Gastroesophageal sphincter (tissue), 3 donors: Measurements from ENCODE around the gene THSD4.

Source experiments
- CTCF ChIP-seq, 4 experiments: fragments of 200-600 bp in 2 of 4; fragments of 450-650 bp in 2 of 4; sonication (generic) in 1 of 4; IDR thresholded peaks; one replicate each; pipeline ENCODE4 v1.5.1; 2017 to 2019; ENCODE audit warnings: antibody characterized with exemption in 4 of 4, mild to moderate bottlenecking in 2 of 4, moderate library complexity in 2 of 4
- POLR2A ChIP-seq, 2 donors: fragments of 450-650 bp; IDR thresholded peaks; one replicate each; pipeline ENCODE4 v1.6.1; 2017; ENCODE audit warnings: antibody characterized with exemption in 2 of 2, mild to moderate bottlenecking in 2 of 2, moderate library complexity in 1 of 2
- POLR2AphosphoS5 ChIP-seq: sonication (generic); formaldehyde crosslinking; IDR thresholded peaks from one replicate; pipeline ENCODE4 v1.6.1; 2017; ENCODE audit warnings: antibody characterized with exemption

GRCh38 chr15:71591057-71591456, 475.8 kb downstream of the THSD4 start:
- TF ChIP-seq CTCF (IDR thresholded peaks at IDR 0.05) (no peak), POLR2AphosphoS5 (no peak), POLR2A (IDR thresholded peaks at IDR 0.05) (no peak)
